HL-60 (cell line): ENCODE measurements around the gene BSN.

ENCODE experiments used
- DNase-seq, 2 experiments: peaks; one replicate each; pipeline ENCODE4 v3.0.0-alpha.2; 2010 to 2020; ENCODE audit warnings: low read depth in 1 of 2, low spot score in 1 of 2
- H3K27ac ChIP-seq: fragments of 250-450 bp; sonication (Bioruptor Pico); replicated peaks from 2 replicates; pipeline ENCODE4 v1.5.1; 2020; ENCODE audit warnings: mild to moderate bottlenecking, moderate library complexity
- H3K27me3 ChIP-seq: fragments of 250-450 bp; sonication (Bioruptor Pico); 2 replicates; pipeline ENCODE4 v1.5.1; 2021; ENCODE audit warnings: mild to moderate bottlenecking, moderate library complexity; ENCODE audit not compliant: insufficient read depth, poor library complexity, severe bottlenecking
- H3K4me3 ChIP-seq: replicated peaks from 2 replicates; pipeline ENCODE4 v1.5.1; 2011; ENCODE audit warnings: mild to moderate bottlenecking, control low read depth, low read length; ENCODE audit not compliant: insufficient read depth
- CTCF ChIP-seq: IDR thresholded peaks from one replicate; pipeline ENCODE4 v1.5.1; 2011; ENCODE audit warnings: low read length, control low read depth, inconsistent platforms; ENCODE audit not compliant: insufficient read depth
- GABPA ChIP-seq: IDR thresholded peaks from 2 replicates; pipeline ENCODE4 v1.6.1; 2012; ENCODE audit warnings: low read depth
- POLR2AphosphoS5 ChIP-seq: IDR thresholded peaks from 2 replicates; pipeline ENCODE4 v1.6.1; 2012; ENCODE audit warnings: low read depth
- REST ChIP-seq: IDR thresholded peaks from 2 replicates; pipeline ENCODE4 v1.6.1; 2012; ENCODE audit warnings: low read depth; ENCODE audit not compliant: insufficient replicate concordance
- SPI1 ChIP-seq: IDR thresholded peaks from 2 replicates; pipeline ENCODE4 v1.6.1; 2012; ENCODE audit warnings: low read depth, mild to moderate bottlenecking, borderline replicate concordance

BSN gene

GRCh38 chr3:49707113-49707480 is 152.8 kb downstream of the BSN start:
- no peak for TF ChIP-seq CTCF
- no peak for TF ChIP-seq REST
- H3K27me3 ChIP-seq, result no peaks in the 10 kb centered on the region
- DNase-seq, result no peak
- H3K27ac ChIP-seq, result no peak overlapping the region
- no peak overlapping the region for H3K4me3 ChIP-seq

GRCh38 chr3:49709852-49710251 is 155.6 kb downstream of the BSN start:
- H3K4me3 ChIP-seq, result no peak overlapping the region
- H3K27me3 ChIP-seq, result no peaks in the 10 kb centered on the region
- DNase-seq, result no peak
- TF ChIP-seq REST (no peak), CTCF (no peak), POLR2AphosphoS5 (no peak), GABPA (no peak), SPI1 (no peak)
- H3K27ac ChIP-seq, result no peak overlapping the region

- no peak overlapping the region for H3K27ac ChIP-seq
- TF ChIP-seq REST (no peak), CTCF (no peak), SPI1 (no peak), POLR2AphosphoS5 (no peak)
- H3K27me3 ChIP-seq, result no peaks in the 10 kb centered on the region
- no peak for DNase-seq
- no peak overlapping the region for H3K4me3 ChIP-seq
Measured at GRCh38 chr3:49711489-49711888, 157.2 kb downstream of the BSN start.
